PC-3 (cell line): ENCODE data around the gene CBLL2. TPM values are rescaled to one million over a fixed set of nuclear protein-coding genes. Genes with fewer than 3 reads are reported as not detected.

Experiments used
- ATAC-seq: fragments of 200-7000 bp; cut with Tn5 transposase; 2 replicates; pipeline ENCODE4 v1.9.1; 2020; ENCODE audit warnings: mild to moderate bottlenecking, moderate library complexity
- BruUV-seq: library from RNA; stranded (reverse); fragments of 400-500 nt; replicated peaks from 2 replicates; lab custom pipeline; 2021; lab: Mats Ljungman, UMichigan
- CTCF ChIA-PET: fragments of 300-600 bp; sonication (Branson Sonifier 250); formaldehyde crosslinking; loops from one replicate; lab custom pipeline; 2022; ENCODE audit warnings: antibody characterized with exemption; lab: Charles Lee
- POLR2A ChIA-PET: fragments of 300-600 bp; sonication (Branson Sonifier 250); formaldehyde crosslinking; loops from one replicate; lab custom pipeline; 2022; ENCODE audit warnings: antibody characterized with exemption; ENCODE audit not compliant: unreplicated experiment; lab: Charles Lee
- DNase-seq: peaks from one replicate; pipeline ENCODE4 v3.0.0-alpha.2; 2015
- H2AFZ ChIP-seq: fragments of 300-600 bp; sonication (generic); 2 replicates; pipeline ENCODE4 v1.6.0; 2016; ENCODE audit warnings: antibody characterized with exemption, low read length
- H3F3A ChIP-seq: fragments of 300-600 bp; sonication (generic); one replicate; pipeline ENCODE4 v1.6.0; 2017; ENCODE audit warnings: antibody characterized with exemption, low read length, control low read depth, mild to moderate bottlenecking; ENCODE audit not compliant: unreplicated experiment
- H3K27ac ChIP-seq: fragments of 300-600 bp; sonication (generic); 2 replicates; pipeline ENCODE4 v1.5.1; 2016; ENCODE audit warnings: mild to moderate bottlenecking, low read length
- H3K27me3 ChIP-seq: fragments of 300-600 bp; sonication (generic); 2 replicates; pipeline ENCODE4 v1.6.1; 2016; ENCODE audit warnings: low read length, mixed read lengths
- H3K36me3 ChIP-seq: fragments of 300-600 bp; sonication (generic); 2 replicates; pipeline ENCODE4 v1.6.1; 2016; ENCODE audit warnings: low read depth, mixed run types, low read length, mixed read lengths
- H3K4me1 ChIP-seq: fragments of 300-600 bp; sonication (generic); 2 replicates; pipeline ENCODE4 v1.5.1; 2016; ENCODE audit warnings: low read length; ENCODE audit not compliant: insufficient read depth
- H3K4me2 ChIP-seq: fragments of 300-600 bp; sonication (generic); 2 replicates; pipeline ENCODE4 v1.6.0; 2016; ENCODE audit warnings: low read length
- H3K4me3 ChIP-seq: fragments of 300-600 bp; sonication (generic); 2 replicates; pipeline ENCODE4 v1.5.1; 2016; ENCODE audit warnings: mild to moderate bottlenecking, low read length, mixed read lengths
- H3K79me2 ChIP-seq: fragments of 300-600 bp; sonication (generic); 2 replicates; pipeline ENCODE4 v1.6.1; 2017; ENCODE audit warnings: low read length, mixed read lengths
- H3K9ac ChIP-seq: fragments of 300-600 bp; sonication (generic); 2 replicates; pipeline ENCODE4 v1.6.0; 2016; ENCODE audit warnings: mild to moderate bottlenecking, low read length
- H3K9me2 ChIP-seq: fragments of 300-600 bp; sonication (generic); replicated peaks from 2 replicates; pipeline ENCODE4 v1.6.1; 2016; ENCODE audit warnings: mixed run types, low read length, mixed read lengths
- H3K9me3 ChIP-seq: fragments of 300-600 bp; sonication (generic); 2 replicates; pipeline ENCODE4 v1.6.1; 2016; ENCODE audit warnings: low read length, mixed read lengths
- H4K20me1 ChIP-seq: fragments of 300-600 bp; sonication (generic); 2 replicates; pipeline ENCODE4 v1.6.1; 2016; ENCODE audit warnings: low read length, mixed read lengths
- EZH2 ChIP-seq: fragments of 300-600 bp; sonication (generic); IDR thresholded peaks from one replicate; pipeline ENCODE4 v1.6.1; 2017; ENCODE audit warnings: antibody characterized with exemption, mild to moderate bottlenecking, low read length; ENCODE audit not compliant: unreplicated experiment
- EZH2phosphoT487 ChIP-seq: fragments of 300-600 bp; sonication (generic); IDR thresholded peaks from 2 replicates; pipeline ENCODE4 v1.6.1; 2018; ENCODE audit warnings: mild to moderate bottlenecking, antibody characterized with exemption, low read length, borderline replicate concordance
- intact Hi-C: fragments of 100-400 bp; cut with micrococcal nuclease; formaldehyde crosslinking; loops from 2 replicates; pipeline ENCODE4 v1.9.0; 2023
- total RNA-seq: library from RNA; depleted of rRNA; stranded (reverse); fragments of >200 nt; gene quantifications from 2 replicates; pipeline ENCODE4 v1.2.3, GENCODE V29; 2014
- TF ChIP-seq, protein P1 (sequence below): fragments of 300-600 bp; sonication (generic); conservative IDR thresholded peaks from 2 replicates; pipeline ENCODE4 v1.5.1; 2017; ENCODE audit warnings: antibody characterized with exemption, low read depth, mild to moderate bottlenecking, low read length

Gene CBLL2
- total RNA-seq, 1 experiment from 2014 or later = not detected

DNA sequence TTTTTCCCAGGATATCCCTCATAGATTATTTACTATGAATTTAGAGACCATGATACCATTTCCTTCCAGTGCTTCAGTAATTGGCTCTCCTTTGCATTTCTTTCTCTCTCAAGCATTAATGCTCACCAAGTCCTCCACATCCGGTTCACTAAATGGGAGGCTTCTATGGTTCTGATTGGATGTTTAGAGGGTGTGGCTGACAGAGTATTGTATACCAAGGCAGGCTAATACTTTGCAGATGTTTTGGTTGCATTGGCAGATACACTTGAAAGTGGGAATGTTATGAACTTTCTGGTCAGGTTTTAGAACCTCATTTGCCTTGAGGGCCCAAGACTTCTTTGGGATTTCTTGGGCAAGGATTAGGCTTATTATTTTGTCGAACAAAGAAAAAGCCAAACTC lies 24.2 kb downstream of the CBLL2 start:
- Histone ChIP-seq H3K27me3 (no peaks in the 10 kb centered on the region), H3K4me2 (no peak overlapping the region), H3K27ac (no peak overlapping the region), H3F3A (no peaks in the 10 kb centered on the region), H3K36me3 (no peaks in the 10 kb centered on the region), H3K9ac (no peak overlapping the region), H3K9me2 (no peaks in the 10 kb centered on the region), H4K20me1 (no peaks in the 10 kb centered on the region), H3K4me3 (no peak overlapping the region), H3K9me3 (no peaks in the 10 kb centered on the region), H2AFZ (no peak overlapping the region), H3K79me2 (no peaks in the 10 kb centered on the region), H3K4me1 (peaks cover 17% of the 10 kb centered on the region)
- ATAC-seq (no peak), DNase-seq (no peak)
- no TSS peak for BruUV-seq
- ChIA-PET CTCF (no interaction called here), POLR2A (no interaction called here)
- intact Hi-C loops = no loop called here
- TF ChIP-seq, protein P1, sequence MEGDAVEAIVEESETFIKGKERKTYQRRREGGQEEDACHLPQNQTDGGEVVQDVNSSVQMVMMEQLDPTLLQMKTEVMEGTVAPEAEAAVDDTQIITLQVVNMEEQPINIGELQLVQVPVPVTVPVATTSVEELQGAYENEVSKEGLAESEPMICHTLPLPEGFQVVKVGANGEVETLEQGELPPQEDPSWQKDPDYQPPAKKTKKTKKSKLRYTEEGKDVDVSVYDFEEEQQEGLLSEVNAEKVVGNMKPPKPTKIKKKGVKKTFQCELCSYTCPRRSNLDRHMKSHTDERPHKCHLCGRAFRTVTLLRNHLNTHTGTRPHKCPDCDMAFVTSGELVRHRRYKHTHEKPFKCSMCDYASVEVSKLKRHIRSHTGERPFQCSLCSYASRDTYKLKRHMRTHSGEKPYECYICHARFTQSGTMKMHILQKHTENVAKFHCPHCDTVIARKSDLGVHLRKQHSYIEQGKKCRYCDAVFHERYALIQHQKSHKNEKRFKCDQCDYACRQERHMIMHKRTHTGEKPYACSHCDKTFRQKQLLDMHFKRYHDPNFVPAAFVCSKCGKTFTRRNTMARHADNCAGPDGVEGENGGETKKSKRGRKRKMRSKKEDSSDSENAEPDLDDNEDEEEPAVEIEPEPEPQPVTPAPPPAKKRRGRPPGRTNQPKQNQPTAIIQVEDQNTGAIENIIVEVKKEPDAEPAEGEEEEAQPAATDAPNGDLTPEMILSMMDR = no peak
- TF ChIP-seq EZH2phosphoT487 = no peak
- no peak for TF ChIP-seq EZH2

DNA sequence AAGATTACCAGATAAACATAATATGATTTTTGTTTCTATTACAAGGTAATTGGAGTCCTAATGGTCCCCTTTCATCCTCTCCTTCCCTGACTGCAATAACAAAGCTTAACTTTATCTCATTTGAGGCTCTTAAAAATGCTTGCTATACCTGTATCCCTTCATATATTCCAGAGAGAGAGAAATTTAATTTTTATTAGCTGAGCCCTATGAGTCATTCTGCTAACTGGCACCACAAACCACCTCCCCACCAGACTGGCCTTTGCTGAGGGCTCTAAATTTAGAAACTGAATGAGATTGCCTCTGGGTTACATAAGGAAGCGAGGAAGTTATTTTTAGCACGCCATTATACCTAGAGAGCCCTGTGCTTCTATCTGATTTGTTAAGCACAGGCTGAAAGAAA lies 27.4 kb downstream of the CBLL2 start:
- DNase-seq = peak; percentile 75
- no peaks in the 10 kb centered on the region for H3K27me3 ChIP-seq

DNA sequence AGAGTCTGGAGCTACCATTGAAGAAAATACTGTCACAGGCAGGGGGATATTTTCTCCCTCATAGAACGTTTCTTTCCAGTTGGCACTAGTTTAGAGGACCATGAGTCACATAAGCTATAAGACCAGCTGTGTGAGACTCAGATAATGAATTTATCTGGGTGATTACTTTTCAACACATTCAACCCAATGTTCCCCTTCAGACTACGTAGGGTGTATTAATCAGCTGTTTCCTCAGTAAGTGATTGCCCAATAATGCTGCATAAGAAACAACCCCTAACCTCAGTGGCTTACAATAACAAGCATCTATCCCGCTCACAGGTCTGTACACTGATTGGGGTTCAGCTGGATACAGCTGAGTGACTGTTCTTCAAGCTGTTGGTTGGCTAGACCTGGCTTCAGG lies 38.1 kb downstream of the CBLL2 start:
- Histone ChIP-seq H4K20me1 (no peaks in the 10 kb centered on the region), H3K4me2 (no peak overlapping the region), H3K4me3 (no peak overlapping the region), H3K27me3 (no peaks in the 10 kb centered on the region), H3K9me3 (no peaks in the 10 kb centered on the region), H3K9ac (no peak overlapping the region), H3K79me2 (no peaks in the 10 kb centered on the region), H3F3A (no peaks in the 10 kb centered on the region), H3K36me3 (no peaks in the 10 kb centered on the region), H3K4me1 (peaks cover 19% of the 10 kb centered on the region), H3K27ac (no peak overlapping the region), H3K9me2 (no peaks in the 10 kb centered on the region), H2AFZ (no peak overlapping the region)
- intact Hi-C loops = loop anchor here (10.0 kb wide), 1 partner anchor 214 kb away; no protein-coding TSS in a partner anchor
- no peak for ATAC-seq
- ChIA-PET CTCF (no interaction called here), POLR2A (no interaction called here)
- BruUV-seq = no TSS peak
- DNase-seq = no peak
- TF ChIP-seq EZH2 (no peak), EZH2phosphoT487 (no peak)
- TF ChIP-seq, protein P1 = no peak

More for the DNA sequence above, 27.4 kb downstream of the CBLL2 start:
- Histone ChIP-seq H3K4me2 (peak overlapping the region; percentile 73), H3K36me3 (no peaks in the 10 kb centered on the region), H3K9ac (no peak overlapping the region), H3K4me3 (peak overlapping the region; percentile 46; the same call in 1 of the 2 replicates), H3K9me3 (no peaks in the 10 kb centered on the region), H3K4me1 (peaks cover 17% of the 10 kb centered on the region), H3F3A (no peaks in the 10 kb centered on the region), H3K79me2 (no peaks in the 10 kb centered on the region), H3K27ac (peak overlapping the region; percentile 38), H4K20me1 (no peaks in the 10 kb centered on the region), H2AFZ (peak overlapping the region; percentile 64), H3K9me2 (no peaks in the 10 kb centered on the region)
- intact Hi-C loops = loop anchor here (1.0 to 5.0 kb wide), 2 partner anchors 27 to 163 kb away; no protein-coding TSS in a partner anchor
- CTCF ChIA-PET = no interaction called here
- no TSS peak for BruUV-seq
- TF ChIP-seq EZH2phosphoT487 (no peak), EZH2 (no peak)
- TF ChIP-seq, protein P1 = no peak
- ATAC-seq = peak; percentile 95
- POLR2A ChIA-PET = interaction anchor here (0.7 kb wide), 1 partner anchor 23 kb away, joined by 6 read pairs; no protein-coding TSS in a partner anchor
